GM18508 (cell line): Measurements from ENCODE around the gene SLX9.

ENCODE experiments used
- ATAC-seq: cut with Tn5 transposase; IDR thresholded peaks from one replicate; pipeline ENCODE4 v1.9.1; 2021; ENCODE audit warnings: moderate number of reproducible peaks; ENCODE audit not compliant: insufficient read depth, unreplicated experiment

The SLX9 gene

GRCh38 chr21:44939532-44940115 is at the start of gene SLX9:
Gene SLX9 (plus strand): TSS chr21:44940029. CDS start chr21:44940058, 29 bp downstream.
- ATAC-seq, result no peak

GRCh38 chr21:44890338-44890931 is 49.4 kb upstream of the SLX9 start:
- no peak for ATAC-seq

GRCh38 chr21:44890961-44891541 is 48.8 kb upstream of the SLX9 start:
- no peak for ATAC-seq

DNA sequence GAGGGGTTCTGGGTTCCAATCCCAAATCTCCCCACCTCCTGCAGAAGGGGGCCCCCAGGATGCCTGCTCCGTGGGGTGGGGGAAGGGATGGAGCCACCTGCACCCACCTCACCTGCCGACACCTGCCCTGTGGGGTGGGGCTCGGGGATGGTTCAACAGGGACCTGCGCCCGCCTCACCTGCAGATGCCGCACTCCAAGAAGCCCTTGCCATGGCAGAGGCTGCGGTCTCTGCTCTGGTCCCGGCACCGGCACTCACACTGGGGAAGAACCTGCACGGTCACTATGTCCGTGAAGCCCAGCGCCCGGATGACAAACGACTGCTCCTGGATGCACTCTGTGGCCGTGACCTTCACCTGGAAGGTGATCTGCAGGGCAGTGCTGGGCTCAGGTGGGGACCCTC is 48.2 kb upstream of the SLX9 start:
- ATAC-seq, result no peak

- no peak for ATAC-seq
Observed at GRCh38 chr21:44892095-44892494, 47.7 kb upstream of the SLX9 start.

DNA sequence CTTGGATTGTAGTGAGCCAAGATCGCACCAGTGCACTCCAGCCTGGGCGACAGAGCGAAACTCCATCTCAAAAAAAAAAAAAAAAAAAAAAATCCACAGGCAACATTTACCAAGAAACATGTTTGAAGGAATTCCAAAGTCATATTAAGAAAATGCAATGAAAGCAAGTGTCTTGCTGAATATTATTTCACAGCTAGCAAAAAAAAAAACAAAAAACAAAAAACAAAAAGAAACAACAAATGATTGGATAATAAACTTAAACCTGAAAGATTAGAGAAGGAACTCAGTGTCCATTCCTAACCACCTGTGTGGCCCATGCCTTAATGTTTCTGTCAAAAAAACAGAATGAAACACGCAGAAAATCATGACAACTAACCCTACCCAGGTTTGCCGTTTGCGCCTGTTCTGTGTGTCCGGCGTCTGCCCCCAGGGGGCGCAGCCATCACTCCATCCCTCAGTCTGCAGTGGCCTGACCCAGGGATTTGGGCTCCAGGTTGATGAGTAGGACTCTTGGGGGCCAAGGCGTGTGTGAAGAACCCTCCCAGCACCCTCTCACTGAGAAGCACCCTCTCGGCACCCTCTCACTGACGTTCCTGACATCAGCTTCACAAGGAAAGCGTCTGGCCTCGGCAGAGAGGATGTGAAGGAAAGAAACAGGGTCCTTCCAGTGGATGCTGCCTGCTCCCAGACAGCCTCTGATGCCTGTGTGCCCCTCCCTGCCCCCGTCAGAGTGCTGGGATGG is 47.1 kb upstream of the SLX9 start:
- ATAC-seq, result no peak

DNA sequence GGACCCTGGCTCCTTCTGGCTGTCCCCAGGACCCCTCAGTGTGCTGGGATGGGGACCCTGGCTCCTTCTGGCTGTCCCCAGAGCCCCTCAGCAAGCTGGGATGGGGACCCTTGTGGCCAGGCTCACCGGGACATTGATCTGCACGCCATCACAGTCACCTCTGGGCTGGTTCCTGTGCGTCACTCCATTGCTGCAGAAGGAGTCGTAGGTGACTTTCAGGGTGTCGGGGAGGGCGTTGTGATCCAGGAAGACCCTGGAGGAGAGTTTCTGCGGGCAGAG is 46.6 kb upstream of the SLX9 start:
- ATAC-seq, result no peak

GRCh38 chr21:44893948-44894656 is 45.7 kb upstream of the SLX9 start:
- no peak for ATAC-seq

DNA sequence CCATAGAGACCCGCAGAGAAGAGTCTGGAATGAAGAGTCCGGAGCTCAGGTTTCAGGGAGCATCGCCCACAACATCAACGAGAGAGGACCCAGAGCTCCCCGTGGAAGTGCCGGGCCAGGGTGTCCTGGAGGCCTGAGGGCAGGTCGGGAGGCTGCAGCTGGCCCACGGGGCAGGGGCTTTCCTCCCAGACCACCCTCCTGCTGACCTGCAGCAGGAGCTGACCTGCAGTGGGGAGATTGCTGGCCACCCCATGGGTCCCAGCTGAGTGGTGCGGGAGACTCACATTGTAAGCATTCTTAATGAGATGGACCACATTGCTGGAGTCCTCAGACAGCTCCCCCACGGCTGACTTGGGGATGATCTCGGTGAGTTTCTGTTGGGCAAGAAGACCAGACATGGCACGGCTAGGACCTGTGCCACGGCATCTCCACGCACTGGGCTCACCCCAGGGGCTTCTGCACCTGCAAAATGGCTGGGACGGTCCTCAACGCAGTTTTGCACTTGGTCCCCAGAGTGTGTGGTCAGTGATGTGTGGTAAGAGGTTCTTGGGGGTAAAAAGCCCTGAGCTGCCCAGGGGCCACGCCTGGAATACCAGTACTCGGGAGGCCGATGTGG is 45.0 kb upstream of the SLX9 start:
- no peak for ATAC-seq

- ATAC-seq, result no peak
Observed at GRCh38 chr21:44895859-44896258, 44.0 kb upstream of the SLX9 start.

GRCh38 chr21:44896561-44897286 is 43.1 kb upstream of the SLX9 start:
- no peak for ATAC-seq

GRCh38 chr21:44897326-44898010 is 42.4 kb upstream of the SLX9 start:
- no peak for ATAC-seq

DNA sequence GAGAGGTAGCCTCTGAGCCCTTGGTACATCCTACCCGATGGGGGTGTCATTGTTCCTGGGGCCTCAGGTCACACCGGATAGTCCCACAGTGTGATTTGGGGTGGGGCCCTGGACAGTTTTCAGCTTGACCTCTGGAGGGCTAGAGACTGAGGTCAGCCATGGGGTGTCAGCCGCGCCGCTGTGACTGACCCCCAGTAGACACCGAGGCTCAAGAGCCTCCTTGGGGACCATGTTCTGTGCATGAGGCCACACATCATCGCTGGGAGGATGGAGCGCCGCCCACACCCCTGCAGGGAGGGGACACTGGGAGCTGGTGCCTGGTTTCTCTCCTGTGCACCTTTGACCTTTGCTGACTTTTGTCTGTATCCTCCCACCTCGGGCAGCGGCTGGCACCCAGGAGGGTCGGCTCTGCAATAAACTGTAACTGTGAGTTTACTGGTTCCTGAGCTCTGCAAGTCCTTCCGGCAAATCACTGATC is 41.8 kb upstream of the SLX9 start:
- no peak for ATAC-seq

- no peak for ATAC-seq
Observed at GRCh38 chr21:44898851-44899767, 40.7 kb upstream of the SLX9 start.

- no peak for ATAC-seq
Observed at GRCh38 chr21:44899768-44900558, 39.9 kb upstream of the SLX9 start.

DNA sequence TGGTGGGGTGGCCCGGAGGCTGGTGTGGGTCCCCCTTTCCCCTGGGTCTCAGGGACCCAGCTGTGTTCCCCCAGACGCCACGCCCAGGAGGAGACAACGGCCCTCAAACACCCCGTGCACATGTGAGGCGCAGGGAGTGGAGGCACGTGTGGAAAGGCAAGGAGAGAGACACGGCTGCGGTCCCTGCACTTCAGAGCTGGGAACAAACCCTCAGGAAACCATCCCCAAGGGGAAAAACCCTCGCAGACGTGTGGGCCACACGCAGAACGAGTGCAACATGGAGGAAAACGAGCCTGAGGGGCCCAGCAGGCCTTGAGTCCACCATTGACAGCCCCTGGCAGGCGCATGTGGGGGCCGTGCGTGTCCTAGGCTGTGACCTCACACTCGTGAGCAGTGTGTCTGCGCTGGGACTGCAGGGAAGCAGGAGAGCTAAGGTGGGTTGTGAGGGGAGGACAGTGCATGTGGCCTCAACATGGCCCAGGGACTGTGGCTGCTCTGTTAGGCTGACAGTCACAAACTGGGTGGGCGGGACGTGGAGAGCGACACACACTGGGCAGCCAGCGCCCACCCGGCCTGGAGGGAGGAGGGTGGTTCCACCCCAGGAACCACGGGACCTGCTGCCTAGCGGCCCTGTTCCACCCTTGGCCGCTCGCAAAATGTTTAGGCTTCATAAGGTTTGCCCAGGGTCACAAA is 39.1 kb upstream of the SLX9 start:
- no peak for ATAC-seq
